Hepatocyte (in vitro differentiated cells): ENCODE data around the gene MICB. TPM values are rescaled to one million over a fixed set of nuclear protein-coding genes. Genes with fewer than 3 reads are reported as not detected.

ENCODE experiments used
- DNase-seq: peaks from one replicate; pipeline ENCODE4 v3.0.0-alpha.2; 2016; ENCODE audit warnings: low spot score
- H2AFZ ChIP-seq: fragments of 200-600 bp; sonication (generic); 2 replicates; pipeline ENCODE4 v1.6.0; 2016; ENCODE audit warnings: antibody characterized with exemption, mild to moderate bottlenecking
- H3K27ac ChIP-seq: fragments of 200-600 bp; sonication (generic); 2 replicates; pipeline ENCODE4 v1.5.1; 2016; ENCODE audit warnings: mild to moderate bottlenecking
- H3K27me3 ChIP-seq: fragments of 200-600 bp; sonication (generic); 2 replicates; pipeline ENCODE4 v1.6.1; 2016
- H3K36me3 ChIP-seq: fragments of 200-600 bp; sonication (generic); replicated peaks from 2 replicates; pipeline ENCODE4 v1.5.1; 2016; ENCODE audit warnings: low read depth; ENCODE audit not compliant: insufficient read depth
- H3K4me1 ChIP-seq: fragments of 200-600 bp; sonication (generic); 2 replicates; pipeline ENCODE4 v1.5.1; 2016; ENCODE audit warnings: mild to moderate bottlenecking, moderate library complexity; ENCODE audit not compliant: insufficient read depth
- H3K4me2 ChIP-seq: fragments of 200-600 bp; sonication (generic); 2 replicates; pipeline ENCODE4 v1.6.0; 2016
- H3K4me3 ChIP-seq: fragments of 200-600 bp; sonication (generic); 2 replicates; pipeline ENCODE4 v1.5.1; 2016; ENCODE audit warnings: mild to moderate bottlenecking
- H3K79me2 ChIP-seq: fragments of 200-600 bp; sonication (generic); 2 replicates; pipeline ENCODE4 v1.6.0; 2017; ENCODE audit warnings: mild to moderate bottlenecking
- H3K9me2 ChIP-seq: fragments of 200-600 bp; sonication (generic); replicated peaks from 2 replicates; pipeline ENCODE4 v1.6.0; 2017; ENCODE audit warnings: mild to moderate bottlenecking; ENCODE audit not compliant: insufficient read depth
- H3K9me3 ChIP-seq: fragments of 200-600 bp; sonication (generic); 2 replicates; pipeline ENCODE4 v1.5.1; 2016; ENCODE audit warnings: low read depth, mild to moderate bottlenecking
- H4K20me1 ChIP-seq: fragments of 200-600 bp; sonication (generic); 2 replicates; pipeline ENCODE4 v1.6.0; 2016; ENCODE audit warnings: mild to moderate bottlenecking; ENCODE audit not compliant: insufficient read depth, poor library complexity, severe bottlenecking
- CTCF ChIP-seq: fragments of 200-600 bp; sonication (generic); IDR thresholded peaks from 2 replicates; pipeline ENCODE4 v1.5.1; 2016; ENCODE audit warnings: antibody characterized with exemption, mild to moderate bottlenecking; ENCODE audit not compliant: poor library complexity
- EZH2 ChIP-seq: fragments of 200-600 bp; sonication (generic); IDR thresholded peaks from 2 replicates; pipeline ENCODE4 v1.6.1; 2016; ENCODE audit warnings: antibody characterized with exemption, mild to moderate bottlenecking, borderline replicate concordance
- EZH2phosphoT487 ChIP-seq: fragments of 200-600 bp; sonication (generic); IDR thresholded peaks from one replicate; pipeline ENCODE4 v1.6.1; 2018; ENCODE audit warnings: antibody characterized with exemption, mild to moderate bottlenecking, low read depth, moderate library complexity; ENCODE audit not compliant: unreplicated experiment, severe bottlenecking
- WGBS: methylation state at CpG from one replicate; pipeline ENCODE4 v1.1.6; 2016; ENCODE audit warnings: low lambda C conversion rate; ENCODE audit errors: missing lambda C conversion rate; 5-methylcytosine and 5-hydroxymethylcytosine counted together
- polyA plus RNA-seq: library from polyadenylated mRNA; unstranded; fragments of >200 nt; fragmentation: Nextera tagmentation; extraction: Ambion mirVana; gene quantifications from 2 replicates; pipeline ENCODE4 v1.2.1, GENCODE V29; 2016
- total RNA-seq: library from RNA; depleted of rRNA; stranded (reverse); fragments of >200 nt; gene quantifications from 2 replicates; pipeline ENCODE4 v1.2.3, GENCODE V29; 2014

MICB gene
- total and polyA plus RNA-seq, 2 experiments from 2014 or later: 0.11 to 0.67 TPM

GRCh38 chr6:31528307-31528777 lies 30.4 kb downstream of the MICB start:
- no peaks in the 10 kb centered on the region for H3K9me3 ChIP-seq
- H3K27ac ChIP-seq: no peak overlapping the region
- no peak overlapping the region for H3K4me3 ChIP-seq
- no peak overlapping the region for H2AFZ ChIP-seq
- peaks cover under 1% of the 10 kb centered on the region for H3K36me3 ChIP-seq
- no peaks in the 10 kb centered on the region for H3K9me2 ChIP-seq
- H4K20me1 ChIP-seq: peaks cover 28% of the 10 kb centered on the region
- no peak for TF ChIP-seq EZH2
- TF ChIP-seq EZH2phosphoT487: no peak
- no peak for TF ChIP-seq CTCF
- no peaks in the 10 kb centered on the region for H3K27me3 ChIP-seq
- H3K4me2 ChIP-seq: no peak overlapping the region
- WGBS: 83% methylated on average over 4 of the region's 4 CpGs
- peaks cover 1% of the 10 kb centered on the region for H3K79me2 ChIP-seq
- DNase-seq: no peak
- no peaks in the 10 kb centered on the region for H3K4me1 ChIP-seq

- peaks cover 7% of the 10 kb centered on the region for H3K79me2 ChIP-seq
- H2AFZ ChIP-seq: no peak within 1 kb of the TSS
- no peaks in the 10 kb centered on the region for H3K4me1 ChIP-seq
- no peaks in the 10 kb centered on the region for H3K9me2 ChIP-seq
- DNase-seq: no peak
- H3K4me3 ChIP-seq: no peak within 1 kb of the TSS
- peaks cover 4% of the 10 kb centered on the region for H3K36me3 ChIP-seq
- TF ChIP-seq EZH2phosphoT487 (no peak), CTCF (no peak), EZH2 (no peak)
- WGBS: 77% methylated on average over 6 of the region's 7 CpGs
- H4K20me1 ChIP-seq: peaks cover 34% of the 10 kb centered on the region
- H3K4me2 ChIP-seq: no peak within 1 kb of the TSS
- no peaks in the 10 kb centered on the region for H3K27me3 ChIP-seq
- H3K27ac ChIP-seq: no peak within 1 kb of the TSS
- H3K9me3 ChIP-seq: no peaks in the 10 kb centered on the region
These were observed 30.9 kb downstream of the MICB start, which contains the start of gene MCCD1 for GRCh38 chr6:31528821-31529328. Gene MCCD1 (plus strand): TSS chr6:31528962. CDS start chr6:31529015, 53 bp downstream.

GRCh38 chr6:31529329-31530150 lies 31.6 kb downstream of the MICB start:
- no peaks in the 10 kb centered on the region for H3K9me3 ChIP-seq
- 57% methylated on average over 12 of the region's 12 CpGs for WGBS
- H3K27me3 ChIP-seq: no peaks in the 10 kb centered on the region
- no peak overlapping the region for H3K4me2 ChIP-seq
- no peak overlapping the region for H2AFZ ChIP-seq
- H3K4me3 ChIP-seq: no peak overlapping the region
- peaks cover 4% of the 10 kb centered on the region for H3K36me3 ChIP-seq
- no peak overlapping the region for H3K27ac ChIP-seq
- peaks cover 12% of the 10 kb centered on the region for H3K79me2 ChIP-seq
- DNase-seq: no peak
- no peaks in the 10 kb centered on the region for H3K9me2 ChIP-seq
- peaks cover 40% of the 10 kb centered on the region for H4K20me1 ChIP-seq
- H3K4me1 ChIP-seq: no peaks in the 10 kb centered on the region
- TF ChIP-seq EZH2phosphoT487 (no peak), CTCF (no peak), EZH2 (no peak)
